K562 (cell line): Measurements from ENCODE around the gene WTAP. TPM values are rescaled to one million over a fixed set of nuclear protein-coding genes. Genes with fewer than 3 reads are reported as not detected.

Experiments used
- AFF1 ChIP-seq, 2 experiments: fragments of 450-650 bp; IDR thresholded peaks; 2 replicates each; pipeline ENCODE4 v1.6.1; 2018; ENCODE audit warnings: mild to moderate bottlenecking in 2 of 2, low read depth in 1 of 2; ENCODE audit not compliant: partially characterized antibody in 2 of 2
- ATF3 ChIP-seq, 2 experiments: fragments of 450-650 bp in 1 of 2; sonication (generic) in 1 of 2; formaldehyde crosslinking in 1 of 2; IDR thresholded peaks in 1 of 2; conservative IDR thresholded peaks in 1 of 2; 2 replicates each; pipeline versions ENCODE4 v1.6.1 to v1.8.1; 2016 to 2023; ENCODE audit warnings: mild to moderate bottlenecking in 2 of 2, moderate library complexity in 2 of 2, inconsistent platforms in 1 of 2, missing genetic modification reagents in 1 of 2
- CREB3 ChIP-seq: fragments of 450-650 bp; conservative IDR thresholded peaks from 2 replicates; pipeline ENCODE4 v1.6.1; 2016; ENCODE audit warnings: missing genetic modification characterization, low read depth, mild to moderate bottlenecking, missing compliant biosample characterization, moderate library complexity
- E4F1 ChIP-seq: fragments of 250-450 bp; sonication (Bioruptor Pico); IDR thresholded peaks from 2 replicates; pipeline ENCODE4 v1.5.0; 2021; ENCODE audit warnings: mild to moderate bottlenecking, borderline replicate concordance
- ETS1 ChIP-seq: conservative IDR thresholded peaks from 2 replicates; pipeline ENCODE4 v1.6.1; 2011; ENCODE audit warnings: low read depth, mild to moderate bottlenecking, low read length; ENCODE audit not compliant: control insufficient read depth
- ETV5 ChIP-seq: sonication (generic); formaldehyde crosslinking; IDR thresholded peaks from 2 replicates; pipeline ENCODE4 v1.4.0; 2020; ENCODE audit warnings: low read depth, mild to moderate bottlenecking, missing genetic modification reagents
- JUN ChIP-seq, 2 experiments: sonication (generic) in 1 of 2; formaldehyde crosslinking in 1 of 2; IDR thresholded peaks; 2 replicates each; pipeline versions ENCODE4 v1.6.1 to v1.8.0; 2012 to 2022; ENCODE audit warnings: borderline replicate concordance in 2 of 2, mild to moderate bottlenecking in 2 of 2, improper control_type of control experiment in 1 of 2, low read depth in 1 of 2, low read length in 1 of 2, missing genetic modification reagents in 1 of 2
- KLF6 ChIP-seq: fragments of 250-450 bp; sonication (Bioruptor Pico); IDR thresholded peaks from 2 replicates; pipeline ENCODE4 v1.4.0; 2020; ENCODE audit warnings: mild to moderate bottlenecking, moderate library complexity, borderline replicate concordance
- PRMT5 ChIP-seq: sonication (generic); formaldehyde crosslinking; IDR thresholded peaks from 2 replicates; pipeline ENCODE4 v1.5.0; 2020; ENCODE audit warnings: missing genetic modification reagents
- PTTG1 ChIP-seq: fragments of 450-650 bp; IDR thresholded peaks from 2 replicates; pipeline ENCODE4 v1.6.1; 2016; ENCODE audit warnings: low read depth, mild to moderate bottlenecking, missing genetic modification characterization, missing compliant biosample characterization
- RB1 ChIP-seq: fragments of 450-650 bp; IDR thresholded peaks from 2 replicates; pipeline ENCODE4 v1.6.1; 2017; ENCODE audit warnings: low read depth, mild to moderate bottlenecking
- ZNF445 ChIP-seq: fragments of 250-450 bp; sonication (Bioruptor Pico); IDR thresholded peaks from 2 replicates; pipeline ENCODE4 v1.4.0; 2020; ENCODE audit warnings: low read depth, mild to moderate bottlenecking, moderate library complexity
- polyA plus RNA-seq, 8 experiments: library from polyadenylated mRNA; depleted of rRNA in 4 of 8; stranded (reverse) in 5 of 8; unstranded in 3 of 8; fragments of >200 nt; fragmentation: Nextera tagmentation in 2 of 8; fragmentation: Illumina TruSeq in 1 of 8; extraction: Ambion mirVana in 2 of 8; extraction: Trizol in 1 of 8; gene quantifications; 2 replicates each; pipeline versions ENCODE4 v1.2.1 to v1.2.3, GENCODE V29; 2011 to 2014; ENCODE audit warnings: inconsistent platforms in 1 of 8, missing spikeins in 1 of 8
- total RNA-seq, 7 experiments: library from RNA; depleted of rRNA in 6 of 7; stranded (reverse); fragments of >200 nt in 6 of 7; fragmentation: Illumina TruSeq in 2 of 7; extraction: Trizol in 2 of 7; gene quantifications; 2 replicates each; pipeline versions ENCODE4 v1.2.1 to v1.2.3, GENCODE V29; 2011 to 2021; ENCODE audit warnings: low replicate concordance in 1 of 7

Gene WTAP
- total and polyA plus RNA-seq, 9 of the 15 experiments (the other 6 are each of a cell fraction or from before 2014, with no cell fraction given): 52.4 to 156 (median 110) TPM

- peak; percentile 51 for TF ChIP-seq ATF3 (IDR thresholded peaks at IDR 0.05)
- TF ChIP-seq ATF3 (CRISPR knock-in tag; conservative IDR thresholded peaks at IDR 0.05): no peak
- TF ChIP-seq PRMT5 (CRISPR knock-in tag): no peak
- no peak for TF ChIP-seq ETS1
- no peak for TF ChIP-seq ZNF445 (CRISPR knock-in tag)
- TF ChIP-seq E4F1 (CRISPR knock-in tag): no peak
- TF ChIP-seq JUN (IDR thresholded peaks at IDR 0.05; ENCODE audit: borderline replicate concordance, low read depth, low read length): no peak
- no peak for TF ChIP-seq JUN (CRISPR knock-in tag; IDR thresholded peaks at IDR 0.05; ENCODE audit: borderline replicate concordance)
- TF ChIP-seq KLF6 (CRISPR knock-in tag): no peak
- no peak for TF ChIP-seq PTTG1 (tag)
- 0 out of 2 replicates have a peak, but pooled peaks have one; percentile 14 for TF ChIP-seq CREB3 (tag)
- peak in 1 of 2 experiments; percentile 20 for TF ChIP-seq AFF1 (IDR thresholded peaks at IDR 0.05; ENCODE audit: low read depth in 1 of 2, partially characterized antibody in 2 of 2)
- TF ChIP-seq ETV5 (CRISPR knock-in tag): no peak
- TF ChIP-seq RB1: no peak
Measured at GRCh38 chr6:159716247-159717096, 10.8 kb upstream of the WTAP start (continued).
